Measurements from ENCODE around the gene EYA3. TPM values are rescaled to one million over a fixed set of nuclear protein-coding genes. Genes with fewer than 3 reads are reported as not detected.
"Not testable (repeated sequence)": the region's sequence is repeated elsewhere in the genome, so short reads cannot be mapped to it uniquely, and the experiment has no call there.

The EYA3 gene
- total RNA-seq, 1 experiment from 2014 or later, result 9.2 TPM

DNA sequence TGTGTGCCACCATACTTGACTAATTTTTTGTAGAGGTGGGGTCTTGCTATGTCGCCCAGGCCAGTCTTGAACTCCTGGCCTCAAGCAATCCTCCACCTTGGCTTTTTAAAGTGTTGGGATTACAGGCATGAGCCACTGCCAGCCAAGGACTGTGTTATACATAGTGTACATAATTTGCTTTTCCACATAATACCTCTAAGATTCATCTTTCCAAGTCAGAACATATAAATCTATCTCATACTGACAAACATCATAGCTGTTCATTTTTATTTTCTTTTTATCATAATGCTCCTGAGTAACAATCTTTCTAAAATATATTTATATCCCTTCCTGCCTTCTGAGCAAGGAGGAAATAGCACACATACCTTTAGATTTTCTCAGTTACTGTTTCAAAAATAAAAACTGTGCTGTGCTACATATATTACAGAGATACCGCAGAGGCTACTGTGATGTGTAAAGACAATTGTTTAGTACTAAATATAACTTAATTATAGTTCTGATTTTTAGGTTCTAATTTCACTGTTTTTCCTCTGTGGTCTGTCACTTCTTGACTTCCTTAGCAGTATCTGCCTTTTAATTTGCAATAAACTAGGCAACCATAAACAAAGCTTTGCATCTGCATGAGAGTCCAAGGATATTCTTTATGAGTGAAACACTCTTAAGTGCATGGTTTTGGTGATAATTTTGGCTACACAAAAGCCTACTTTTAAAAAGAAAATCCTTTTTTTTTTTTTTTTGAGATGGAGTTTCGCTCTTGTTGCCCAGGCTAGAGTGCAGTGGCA, 59.3 kb downstream of the EYA3 start:
- DNase-seq (ENCODE audit: low spot score), result no peak

- DNase-seq (ENCODE audit: low spot score), result no peak
Observed at GRCh38 chr1:28027660-28028059, 60.8 kb downstream of the EYA3 start.

DNA sequence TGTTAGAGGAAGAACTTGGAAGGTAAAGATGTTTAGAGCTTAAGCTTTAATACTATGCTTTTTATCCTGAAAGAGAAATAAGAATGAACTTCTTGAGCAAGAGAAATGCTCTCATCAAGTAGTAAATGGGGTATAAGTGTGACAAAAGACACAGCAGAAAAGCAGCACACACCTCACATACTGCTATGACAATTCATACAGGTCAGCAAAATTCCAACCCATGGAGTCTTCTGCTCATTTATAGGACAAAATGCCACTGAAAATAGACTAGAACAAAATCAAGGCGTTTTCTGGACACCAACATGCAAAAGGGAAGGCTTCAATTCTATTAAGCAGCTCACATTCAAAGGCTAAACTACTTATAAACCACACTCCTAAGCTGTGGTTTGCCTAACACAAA, 61.2 kb downstream of the EYA3 start:
- no peak for DNase-seq (ENCODE audit: low spot score)

DNA sequence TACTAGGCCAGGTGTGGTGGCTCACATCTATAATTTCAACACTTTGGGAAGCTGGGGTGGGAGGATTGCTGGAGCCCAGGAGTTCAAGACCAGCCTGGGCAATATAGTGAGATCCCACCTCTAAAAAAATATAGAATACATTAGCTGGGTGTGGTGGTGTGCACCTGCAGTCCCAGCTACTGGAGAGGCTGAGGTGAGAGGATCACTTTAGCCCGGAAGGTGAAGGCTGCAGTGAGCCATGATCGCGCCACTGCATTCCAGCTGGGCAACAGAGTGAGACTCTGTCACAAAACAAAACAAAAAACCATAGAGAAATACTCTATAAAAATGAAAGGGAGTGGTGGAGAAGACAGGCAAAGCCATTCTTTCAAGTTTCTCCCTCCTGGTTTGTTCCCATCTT, 62.1 kb downstream of the EYA3 start:
- DNase-seq (ENCODE audit: low spot score), result no peak

- DNase-seq (ENCODE audit: low spot score), result no peak
Observed at GRCh38 chr1:28021064-28021463, 67.3 kb downstream of the EYA3 start.

DNA sequence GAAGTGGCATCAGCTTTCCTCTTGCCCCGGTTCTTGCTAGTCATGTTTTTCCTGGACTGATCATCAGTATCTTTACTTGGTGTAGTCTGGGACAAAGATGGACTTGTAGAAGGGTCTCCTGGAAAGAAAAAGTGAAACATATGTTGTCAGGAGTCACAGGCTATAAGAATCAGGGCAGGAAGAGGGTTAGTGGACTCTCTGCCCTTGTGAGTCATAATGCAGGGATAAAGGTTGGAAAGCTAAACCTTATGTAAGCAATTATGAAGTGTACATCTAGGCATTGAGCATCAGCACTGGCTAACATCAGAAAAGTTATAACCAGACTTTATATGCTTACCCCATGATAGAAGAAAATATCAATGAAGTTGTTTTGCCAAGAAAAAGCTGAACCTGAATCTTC, 77.4 kb downstream of the EYA3 start:
- DNase-seq (ENCODE audit: low spot score), result no peak

DNA sequence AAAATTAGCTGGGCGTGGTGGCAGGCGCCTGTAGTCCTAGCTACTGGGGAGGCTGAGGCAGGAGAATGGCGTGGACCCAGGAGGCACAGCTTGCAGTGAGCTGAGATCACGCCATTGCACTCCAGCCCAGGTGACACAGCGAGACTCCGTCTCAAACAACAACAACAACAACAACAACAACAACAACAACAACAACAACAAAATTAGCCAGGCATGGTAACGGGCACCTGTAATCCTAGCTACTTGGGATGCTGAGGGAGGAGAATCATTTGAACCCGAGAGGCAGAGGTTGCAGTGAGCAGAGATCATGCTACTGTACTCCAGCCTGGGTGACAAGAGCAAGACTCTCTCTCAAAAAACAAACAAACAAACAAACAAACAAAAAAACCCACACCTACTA, 85.3 kb downstream of the EYA3 start:
- not testable (repeated sequence) for DNase-seq (ENCODE audit: low spot score)

- DNase-seq (ENCODE audit: low spot score), result no peak
Observed at GRCh38 chr1:28002600-28002999, 85.8 kb downstream of the EYA3 start.

DNA sequence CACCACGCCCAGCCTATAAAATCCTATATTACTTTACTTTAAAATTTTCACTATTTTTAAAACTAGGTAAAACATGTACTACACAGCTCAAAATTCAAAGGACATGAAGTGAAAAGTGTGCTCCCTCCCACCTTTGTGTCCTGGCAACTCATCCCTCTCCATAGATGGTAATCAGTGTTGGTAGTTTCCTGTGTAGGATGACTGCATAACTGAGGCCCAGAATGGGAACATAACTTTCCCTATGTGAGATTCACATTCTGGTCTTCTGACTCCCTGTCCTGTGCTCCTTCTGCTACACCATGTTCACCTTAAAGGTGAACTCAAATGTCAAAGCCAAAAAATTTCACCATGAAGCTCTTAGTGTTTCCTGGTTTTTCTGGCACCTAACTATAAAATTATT, 89.4 kb downstream of the EYA3 start:
- DNase-seq (ENCODE audit: low spot score), result no peak

DNA sequence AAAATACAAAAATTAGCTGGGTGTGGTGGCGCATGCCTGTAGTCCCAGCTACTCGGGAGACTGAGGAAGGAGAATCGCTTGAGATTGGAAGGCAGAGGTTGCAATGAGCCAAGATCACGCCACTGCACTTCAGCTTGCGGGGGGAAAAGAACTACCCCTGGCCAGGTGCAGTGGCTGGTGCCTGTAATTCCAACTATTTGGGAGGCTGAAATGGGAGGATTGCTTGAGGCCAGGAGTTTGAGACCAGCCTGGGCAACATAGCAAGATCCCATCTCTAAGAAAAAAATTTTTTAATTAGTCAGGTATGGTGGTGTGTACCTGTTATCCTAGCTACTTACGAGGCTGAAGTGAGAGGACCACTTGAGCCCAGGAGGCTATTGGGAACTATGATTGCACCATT, 93.9 kb downstream of the EYA3 start:
- not testable (repeated sequence) for DNase-seq (ENCODE audit: low spot score)

- DNase-seq (ENCODE audit: low spot score), result no peak
Observed at GRCh38 chr1:27994060-27994459, 94.3 kb downstream of the EYA3 start.

DNA sequence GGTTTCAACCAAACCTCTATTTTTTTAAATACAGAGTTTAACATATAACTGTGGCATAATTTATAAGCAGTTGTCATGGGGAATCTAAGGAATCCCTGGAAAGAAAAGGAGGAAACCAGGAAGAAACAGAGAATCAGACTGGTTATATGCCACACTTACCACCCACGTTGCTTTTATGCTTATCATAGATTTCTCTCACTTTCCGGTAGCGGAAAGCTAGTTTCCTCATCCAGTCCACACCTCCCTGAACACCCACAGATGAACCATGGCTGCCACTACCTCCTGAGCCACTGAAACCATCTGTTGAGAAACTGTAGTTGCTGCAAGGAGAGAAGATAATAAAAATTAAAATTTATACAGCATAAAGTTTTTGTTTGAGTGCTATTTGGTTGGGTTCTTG, 95.2 kb downstream of the EYA3 start:
- DNase-seq (ENCODE audit: low spot score), result no peak

DNA sequence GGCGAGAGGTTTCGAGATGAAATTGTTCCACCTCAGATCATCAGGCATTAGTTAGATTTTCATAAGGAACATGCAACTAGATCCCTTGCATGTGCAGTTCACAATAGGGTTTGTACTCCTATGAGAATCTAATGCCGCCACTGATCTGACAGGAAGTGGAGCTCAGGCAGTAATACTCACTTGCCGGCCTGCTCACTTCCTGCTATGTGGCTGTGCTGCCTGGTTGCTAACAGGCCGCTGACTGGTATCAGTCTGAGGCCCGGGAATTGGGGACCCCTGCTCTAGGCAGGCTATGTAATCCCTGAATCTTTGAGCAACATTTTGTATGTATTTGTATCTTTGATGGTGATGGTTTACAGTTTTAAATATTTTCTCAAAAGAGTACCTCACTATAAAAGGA, 96.1 kb downstream of the EYA3 start:
- DNase-seq (ENCODE audit: low spot score), result no peak

DNA sequence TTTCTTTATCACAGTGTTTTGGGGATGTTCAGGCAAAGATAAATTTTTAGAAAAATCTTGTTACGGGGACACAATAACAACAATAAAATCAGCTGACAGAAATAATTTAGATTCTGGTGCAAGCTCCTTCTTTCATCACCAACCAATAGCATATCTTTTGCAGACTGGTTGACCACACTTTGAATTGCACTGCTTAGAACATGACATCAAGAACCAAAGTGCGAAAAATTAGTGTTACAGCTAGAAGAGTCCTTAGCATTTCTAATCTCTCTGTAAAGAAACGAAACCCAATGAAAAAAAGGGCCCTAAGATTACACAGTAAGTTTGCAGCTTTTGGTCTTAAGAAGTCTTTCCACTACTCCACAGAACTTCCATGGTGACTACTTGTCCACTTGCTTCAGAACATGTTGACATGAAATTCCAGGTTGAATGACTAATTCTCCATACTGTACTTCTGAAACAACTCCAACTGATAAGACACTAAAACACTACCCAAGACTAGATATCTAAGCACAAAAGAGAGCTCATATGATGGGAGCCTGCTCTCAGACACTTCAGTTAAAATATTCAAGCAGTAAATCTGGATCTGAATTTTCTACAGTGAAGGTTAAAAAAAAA, 97.4 kb downstream of the EYA3 start:
- no peak for DNase-seq (ENCODE audit: low spot score)

- DNase-seq (ENCODE audit: low spot score), result no peak
Observed at GRCh38 chr1:27981145-27981544, 107.3 kb downstream of the EYA3 start.

DNA sequence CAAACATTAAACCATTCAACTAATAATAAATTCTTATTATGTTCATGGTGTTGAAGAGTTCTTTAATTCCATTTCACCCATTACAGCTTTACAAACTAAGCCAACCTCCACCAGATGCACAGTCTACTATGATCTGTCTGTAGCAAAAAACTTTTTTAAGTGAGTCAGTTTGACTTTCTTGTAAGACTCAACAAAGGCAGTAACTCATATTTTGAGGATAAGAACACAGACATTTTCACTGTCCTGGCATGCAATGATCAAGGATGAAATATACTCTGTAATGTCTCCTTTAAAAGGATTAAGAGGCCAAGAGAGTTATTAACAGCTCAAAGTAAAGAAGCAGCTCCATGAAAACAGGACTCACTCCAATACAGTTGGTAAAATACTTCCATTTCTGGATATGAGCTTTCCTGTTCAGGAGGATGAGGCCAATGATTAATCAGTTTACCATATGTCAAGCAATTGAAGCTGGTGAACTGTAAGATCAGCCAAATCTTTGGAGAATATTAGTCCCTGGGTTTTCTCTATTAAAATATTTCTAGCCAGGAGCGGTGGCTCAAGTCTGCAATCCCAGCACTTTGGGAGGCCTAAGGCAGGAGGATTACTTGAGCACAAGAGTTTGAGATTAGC, 108.1 kb downstream of the EYA3 start:
- DNase-seq (ENCODE audit: low spot score), result no peak

- no peak for DNase-seq (ENCODE audit: low spot score)
Observed at GRCh38 chr1:27979859-27980201, 108.6 kb downstream of the EYA3 start.

DNA sequence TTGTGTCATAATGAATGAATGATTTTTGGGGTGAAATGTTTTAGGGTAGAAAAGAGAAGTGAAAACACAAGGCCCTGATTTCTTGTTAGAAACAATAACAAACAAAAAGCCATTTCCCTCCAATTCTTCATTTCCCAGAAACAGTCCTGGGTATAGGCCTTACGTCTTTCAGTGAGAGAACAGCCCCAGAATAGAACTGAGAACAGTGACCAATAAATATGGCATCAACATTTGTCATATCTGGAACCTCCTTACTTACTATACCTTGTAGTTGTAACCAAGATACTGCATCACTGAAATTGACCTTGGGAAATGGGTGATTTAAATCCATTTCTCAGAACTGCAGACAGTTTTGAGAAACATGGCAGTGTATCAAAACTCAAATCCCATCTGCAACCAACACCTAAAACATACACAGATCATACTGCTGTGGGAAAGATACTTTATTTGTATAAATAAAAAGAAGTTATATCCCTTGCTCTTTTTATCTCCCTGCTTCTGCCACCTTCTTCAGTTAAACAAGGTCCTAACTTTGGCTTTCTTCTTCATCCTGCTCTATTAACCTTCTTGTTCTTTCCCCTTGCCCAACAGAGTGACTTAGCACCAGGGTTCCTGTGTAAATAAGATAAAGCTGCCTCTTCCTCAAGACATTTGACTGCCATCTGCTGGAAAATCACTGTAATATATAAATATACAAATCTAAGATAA, 109.1 kb downstream of the EYA3 start:
- DNase-seq (ENCODE audit: low spot score), result peak; percentile 73

- no peak for DNase-seq (ENCODE audit: low spot score)
Observed at GRCh38 chr1:27974417-27974781, 114.0 kb downstream of the EYA3 start.

DNA sequence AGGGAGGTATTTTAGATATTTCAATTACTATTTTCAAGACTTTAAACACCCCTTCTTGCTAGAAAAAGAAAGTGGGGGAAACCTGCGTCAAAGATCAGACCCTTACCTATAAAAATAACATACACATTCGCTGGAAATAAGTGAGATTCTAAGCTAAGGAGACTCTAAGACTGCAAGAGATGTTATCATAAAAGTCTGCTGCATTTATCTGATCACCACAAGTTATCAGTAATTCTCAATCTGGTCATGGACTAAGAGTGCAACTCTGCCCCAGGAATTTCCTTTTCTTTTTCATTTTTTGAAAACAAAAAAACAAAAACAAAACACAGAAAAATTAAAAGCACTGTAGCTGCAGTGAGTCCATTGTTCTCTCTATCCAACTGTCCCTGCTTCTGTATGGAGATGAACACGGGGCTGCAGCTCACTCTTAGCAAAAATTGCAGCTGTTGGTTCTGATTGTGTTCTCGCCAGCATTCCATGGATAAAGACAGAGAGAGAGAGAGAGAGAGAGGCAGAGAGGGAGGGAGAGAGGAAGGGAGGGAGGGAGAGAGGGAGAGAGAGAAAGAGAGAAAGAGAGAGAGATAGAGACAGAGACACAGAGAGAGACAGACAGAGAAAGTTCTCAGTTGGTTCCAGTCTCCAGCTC, 114.5 kb downstream of the EYA3 start:
- no peak for DNase-seq (ENCODE audit: low spot score)

DNA sequence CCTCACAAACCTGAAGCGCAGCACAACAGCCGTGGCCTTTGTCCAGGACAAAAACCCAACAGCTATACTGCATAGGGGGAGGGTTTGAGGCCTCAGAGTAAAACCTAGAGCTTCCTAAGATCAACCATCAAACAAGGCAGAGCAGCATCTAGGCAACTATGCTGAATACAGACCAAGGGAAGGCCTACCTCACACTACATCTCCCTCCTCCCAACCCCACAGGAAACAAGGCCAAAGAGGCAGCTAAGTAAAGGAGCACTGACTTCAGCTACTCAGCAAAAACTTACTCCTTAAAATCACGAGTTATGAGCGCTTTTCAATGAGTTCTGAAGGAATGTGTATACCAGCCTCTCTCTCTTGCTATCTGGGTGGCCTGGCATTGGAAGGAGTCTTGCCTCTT, 116.3 kb downstream of the EYA3 start:
- DNase-seq (ENCODE audit: low spot score), result no peak

DNA sequence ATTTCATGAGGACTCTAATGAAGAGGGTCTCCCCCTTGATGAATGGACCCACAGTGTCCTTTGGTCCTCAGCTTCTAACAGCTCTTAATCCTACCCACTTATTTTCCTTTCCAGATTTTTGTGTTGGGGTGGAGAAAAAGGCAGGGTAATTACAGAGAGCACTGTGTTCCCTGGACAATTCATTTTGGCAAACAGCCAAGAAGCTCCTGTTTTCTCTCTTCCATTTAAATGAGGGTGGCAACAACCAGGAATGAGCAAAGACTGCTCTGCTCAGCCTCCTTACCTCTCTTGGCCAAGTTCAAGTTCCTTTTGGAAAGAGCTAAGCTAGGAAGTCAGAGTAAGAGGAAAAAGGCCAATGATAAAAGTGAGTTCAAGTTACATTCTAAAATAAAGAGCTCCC, 116.7 kb downstream of the EYA3 start:
- DNase-seq (ENCODE audit: low spot score), result no peak
